SU-DHL-6 (cell line): ENCODE data around the gene CDC42EP3.

Source experiments
- CTCF ChIP-seq: fragments of 200-600 bp; sonication (generic); IDR thresholded peaks from one replicate; pipeline ENCODE4 v1.5.1; 2017; ENCODE audit warnings: antibody characterized with exemption, mild to moderate bottlenecking, low read length, moderate library complexity; ENCODE audit not compliant: insufficient read depth, poor library complexity, severe bottlenecking
- EZH2phosphoT487 ChIP-seq: fragments of 200-600 bp; sonication (generic), shearing (Covaris generic); conservative IDR thresholded peaks from 2 replicates; pipeline ENCODE4 v1.6.1; 2018; ENCODE audit warnings: mild to moderate bottlenecking, antibody characterized with exemption, low read length, moderate library complexity, mixed read lengths

- no peak for TF ChIP-seq CTCF
- TF ChIP-seq EZH2phosphoT487, result no peak
Measured at GRCh38 chr2:37601569-37601968, 69.9 kb downstream of the CDC42EP3 start.
